WERI-Rb-1 (cell line): ENCODE results near the gene SBDS.
A peak's percentile ranks its signal among the peaks of the same experiment; 100 is the strongest.
"Not testable (repeated sequence)": the region's sequence is repeated elsewhere in the genome, so short reads cannot be mapped to it uniquely, and the experiment has no call there.

ENCODE experiments used
- DNase-seq: peaks from one replicate; pipeline ENCODE4 v3.0.0-alpha.2; 2020
- H3K27ac ChIP-seq: fragments of 250-450 bp; sonication (Bioruptor Pico); 2 replicates; pipeline ENCODE4 v1.5.1; 2020; ENCODE audit warnings: mild to moderate bottlenecking, moderate library complexity
- H3K27me3 ChIP-seq: fragments of 250-450 bp; sonication (Bioruptor Pico); 2 replicates; pipeline ENCODE4 v1.5.1; 2021; ENCODE audit warnings: mild to moderate bottlenecking, low read depth, moderate library complexity; ENCODE audit not compliant: insufficient read depth, severe bottlenecking
- H3K36me3 ChIP-seq: fragments of 250-450 bp; sonication (Bioruptor Pico); 2 replicates; pipeline ENCODE4 v1.5.1; 2020; ENCODE audit warnings: mild to moderate bottlenecking, moderate library complexity
- H3K4me3 ChIP-seq: 2 replicates; pipeline ENCODE4 v1.5.1; 2011; ENCODE audit warnings: low read depth, mild to moderate bottlenecking, control low read depth, low read length
- H3K9me3 ChIP-seq: fragments of 250-450 bp; sonication (Bioruptor Pico); 2 replicates; pipeline ENCODE4 v1.5.1; 2021; ENCODE audit warnings: mild to moderate bottlenecking, moderate library complexity; ENCODE audit not compliant: severe bottlenecking
- CTCF ChIP-seq: IDR thresholded peaks from 2 replicates; pipeline ENCODE4 v1.5.1; 2011; ENCODE audit warnings: low read depth, mild to moderate bottlenecking, control low read depth, inconsistent platforms, low read length

Gene SBDS

GRCh38 chr7:66995050-66995776 lies at the start of gene SBDS:
Gene SBDS, minus strand, starts transcription at chr7:66995586. Its CDS starts 169 bp downstream, at chr7:66995417.
- not testable (repeated sequence) for H3K36me3 ChIP-seq, H3K27me3 ChIP-seq, H3K9me3 ChIP-seq
- Histone ChIP-seq H3K27ac (peak within 1 kb of the TSS; percentile 75), H3K4me3 (peak within 1 kb of the TSS; percentile 73)
- peak; percentile 96 for DNase-seq

DNA sequence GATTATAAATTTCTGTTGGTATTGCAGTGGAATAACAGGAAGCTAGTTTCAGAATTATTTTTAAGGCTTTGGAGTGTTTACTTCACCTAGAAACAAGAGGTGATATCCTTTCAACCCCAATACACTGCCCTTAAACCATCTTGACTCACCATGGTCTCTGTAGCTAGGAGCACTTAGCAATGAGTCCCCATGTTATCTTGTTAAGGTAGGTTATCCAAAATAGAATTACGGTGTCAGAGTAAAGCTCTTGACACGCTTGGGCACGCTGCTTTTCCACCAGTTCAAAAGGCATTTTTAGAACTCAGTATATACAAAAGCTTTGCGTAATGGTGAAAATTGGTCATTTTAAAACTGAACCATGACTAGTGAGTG lies 48.2 kb upstream of the SBDS start:
- DNase-seq, H3K4me3 ChIP-seq, H3K9me3 ChIP-seq, H3K36me3 ChIP-seq, H3K27ac ChIP-seq, H3K27me3 ChIP-seq: not testable (repeated sequence)

DNA sequence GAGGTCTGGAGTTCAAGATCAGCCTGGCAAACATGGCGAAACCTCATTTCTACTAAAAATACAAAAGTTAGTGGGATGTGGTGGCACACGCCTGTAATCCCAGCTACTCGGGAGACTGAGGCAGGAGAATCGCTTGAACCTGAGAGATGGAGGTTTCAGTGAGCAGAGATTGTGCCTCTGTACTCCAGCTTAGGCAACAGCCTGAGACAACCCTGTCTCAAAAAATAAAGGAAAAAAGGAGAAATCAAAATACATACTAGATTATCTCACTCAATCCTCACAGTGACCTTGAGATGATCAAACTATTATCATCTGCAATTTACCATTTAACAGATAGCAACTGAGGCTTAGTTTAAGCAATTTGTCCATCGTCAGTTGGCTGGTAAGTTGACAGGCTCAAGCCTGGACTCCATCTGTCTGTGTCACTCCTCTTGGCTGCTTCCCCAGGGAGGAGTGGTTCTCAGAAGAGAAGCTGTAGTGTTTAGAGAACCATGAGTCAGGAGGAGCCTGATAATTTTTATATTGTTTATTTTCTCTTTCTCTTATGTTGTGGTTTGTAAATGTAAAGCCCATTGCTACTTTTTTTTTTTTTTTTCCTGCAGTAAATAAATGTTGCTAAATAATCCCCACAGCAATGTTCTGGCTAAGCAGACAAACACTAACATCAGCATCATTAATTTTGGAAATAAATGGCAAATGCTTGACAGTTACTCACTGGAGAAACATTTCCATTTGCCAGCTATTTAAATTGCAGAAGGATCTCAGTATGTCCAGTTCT lies 47.6 kb upstream of the SBDS start:
- H3K4me3 ChIP-seq, H3K27ac ChIP-seq, H3K9me3 ChIP-seq, H3K36me3 ChIP-seq, H3K27me3 ChIP-seq: not testable (repeated sequence)
- DNase-seq = peak; percentile 44

DNA sequence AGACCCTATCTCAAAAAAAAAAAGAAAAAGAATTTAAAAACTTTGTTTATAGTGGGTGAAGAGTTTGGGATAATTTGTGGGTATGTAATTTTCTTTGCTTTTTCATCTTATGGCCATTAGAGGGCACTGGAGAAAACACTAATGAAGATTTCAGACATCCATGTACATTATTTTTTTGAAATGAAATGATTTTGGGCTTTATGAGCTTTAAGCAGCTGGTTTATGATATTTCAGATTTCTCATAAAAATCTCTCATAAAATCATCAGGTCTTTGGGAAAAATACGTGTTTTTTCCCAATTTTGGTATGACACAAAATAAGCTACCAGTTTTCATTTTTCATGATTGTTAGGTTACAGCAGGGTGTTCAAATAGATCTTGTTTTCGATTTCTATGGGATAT lies 45.4 kb upstream of the SBDS start:
- H3K27ac ChIP-seq, H3K9me3 ChIP-seq, H3K27me3 ChIP-seq, H3K4me3 ChIP-seq, DNase-seq, H3K36me3 ChIP-seq: not testable (repeated sequence)

DNA sequence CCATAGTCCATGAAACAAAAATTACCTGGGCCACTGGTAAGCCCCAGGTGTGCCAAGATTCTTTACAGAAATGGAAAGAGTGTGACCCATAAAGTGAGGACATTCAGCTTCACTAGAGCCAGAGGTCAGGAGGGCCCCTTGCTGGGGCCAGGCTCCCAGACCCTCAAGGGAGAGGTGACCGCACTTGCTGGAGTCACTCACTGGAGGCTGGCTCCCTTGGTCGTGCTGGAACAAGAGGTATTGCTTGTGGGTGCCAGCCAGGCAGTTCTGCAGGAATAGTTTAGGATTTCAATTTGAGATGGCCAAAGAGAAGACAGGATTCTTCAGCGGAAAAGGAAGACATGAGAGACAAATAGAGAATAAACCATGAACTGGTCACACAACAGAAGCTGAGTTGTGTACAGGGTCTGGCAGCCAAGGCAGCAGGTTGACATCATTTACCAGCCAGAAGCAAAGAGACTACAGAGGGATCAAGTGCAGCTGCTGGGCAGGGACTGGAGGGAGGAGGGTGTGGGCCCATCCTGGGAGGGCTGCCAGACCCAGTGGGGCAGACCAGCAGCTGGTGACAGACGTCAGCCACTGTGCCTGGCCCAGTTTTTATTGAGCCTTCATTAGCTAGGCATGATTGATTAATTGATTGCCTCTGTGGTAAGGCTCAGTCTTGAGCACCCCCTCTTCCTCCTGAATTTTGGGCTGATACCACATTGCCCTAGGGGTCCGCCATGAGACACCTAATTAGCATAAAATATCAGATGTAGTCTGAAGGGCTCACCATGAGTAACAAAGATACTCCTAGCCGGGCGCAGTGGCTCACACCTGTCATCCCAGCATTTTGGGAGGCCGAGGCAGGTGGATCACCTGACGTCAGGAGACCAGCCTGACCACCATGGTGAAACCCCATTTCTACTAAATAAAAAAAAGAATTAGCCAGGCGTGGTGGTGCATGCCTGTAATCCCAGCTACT lies 41.3 kb upstream of the SBDS start:
- not testable (repeated sequence) for H3K9me3 ChIP-seq

DNA sequence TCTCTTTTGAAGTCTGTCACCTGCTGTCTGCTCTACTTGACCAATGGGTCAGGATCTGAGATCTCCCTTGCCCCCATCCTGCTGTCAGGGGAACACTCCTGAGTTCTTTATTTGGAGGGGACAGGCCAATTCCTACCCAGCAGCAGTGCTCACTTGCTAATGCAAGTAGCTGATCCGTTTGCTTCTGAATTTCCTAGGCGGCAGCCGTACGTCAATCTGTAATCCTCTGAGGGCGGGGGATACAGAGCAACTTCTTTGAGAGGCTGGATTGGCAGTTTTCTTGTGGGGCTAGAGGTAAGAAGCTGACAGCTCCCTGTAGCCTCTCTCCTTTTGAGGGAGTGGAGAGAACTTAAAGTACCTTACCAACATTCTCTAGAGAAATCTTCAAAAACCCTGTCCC lies 37.9 kb upstream of the SBDS start:
- no peak overlapping the region for H3K4me3 ChIP-seq
- peak; percentile 44 for DNase-seq
- no peaks in the 10 kb centered on the region for H3K27me3 ChIP-seq
- TF ChIP-seq CTCF = no peak
- H3K36me3 ChIP-seq = no peaks in the 10 kb centered on the region
- H3K9me3 ChIP-seq = no peaks in the 10 kb centered on the region
- no peak overlapping the region for H3K27ac ChIP-seq

More for the DNA sequence above, 41.3 kb upstream of the SBDS start:
- H3K4me3 ChIP-seq, H3K27ac ChIP-seq, H3K36me3 ChIP-seq, DNase-seq, H3K27me3 ChIP-seq: not testable (repeated sequence)

- H3K9me3 ChIP-seq, DNase-seq, H3K27ac ChIP-seq, H3K4me3 ChIP-seq, H3K36me3 ChIP-seq, H3K27me3 ChIP-seq: not testable (repeated sequence)
These were observed 36.3 kb upstream of the SBDS start for GRCh38 chr7:67031685-67032084.

GRCh38 chr7:67025459-67025858 lies 30.1 kb upstream of the SBDS start:
- not testable (repeated sequence) for H3K27ac ChIP-seq, DNase-seq, H3K4me3 ChIP-seq, H3K27me3 ChIP-seq, H3K9me3 ChIP-seq
- H3K36me3 ChIP-seq = peaks cover 13% of the 10 kb centered on the region

- Histone ChIP-seq H3K4me3 (no peak overlapping the region), H3K27ac (no peak overlapping the region)
- DNase-seq = no peak
These were observed 27.1 kb upstream of the SBDS start for GRCh38 chr7:67022511-67022910.

More at GRCh38 chr7:67022511-67022910, 27.1 kb upstream of the SBDS start:
- Histone ChIP-seq H3K36me3 (peaks cover 29% of the 10 kb centered on the region), H3K27me3 (no peaks in the 10 kb centered on the region), H3K9me3 (no peaks in the 10 kb centered on the region)
- TF ChIP-seq CTCF = no peak
